GM23338 (cell line): ENCODE measurements around the gene ZFYVE21. TPM values are rescaled to one million over a fixed set of nuclear protein-coding genes. Genes with fewer than 3 reads are reported as not detected.

Experiments
- ATAC-seq: fragments of 200-7000 bp; cut with Tn5 transposase; 3 replicates; pipeline ENCODE4 v1.9.1; 2020
- DNase-seq: peaks from one replicate; pipeline ENCODE4 v3.0.0-alpha.2; 2015; ENCODE audit warnings: low spot score
- H2AFZ ChIP-seq: fragments of 200-600 bp; sonication (generic); 2 replicates; pipeline ENCODE4 v1.8.0; 2016; ENCODE audit warnings: antibody characterized with exemption, mild to moderate bottlenecking, moderate library complexity
- H3F3A ChIP-seq: fragments of 200-600 bp; sonication (generic); replicated peaks from 2 replicates; pipeline ENCODE4 v1.8.0; 2017; ENCODE audit warnings: antibody characterized with exemption, mixed run types, low read depth
- H3K27ac ChIP-seq: fragments of 200-600 bp; sonication (generic); 2 replicates; pipeline ENCODE4 v1.6.1; 2016; ENCODE audit warnings: low read depth
- H3K27me3 ChIP-seq: fragments of 200-600 bp; sonication (generic); 2 replicates; pipeline ENCODE4 v1.8.0; 2016; ENCODE audit warnings: mild to moderate bottlenecking, mixed run types, moderate library complexity; ENCODE audit not compliant: insufficient read depth
- H3K36me3 ChIP-seq: fragments of 200-600 bp; sonication (generic); 2 replicates; pipeline ENCODE4 v1.8.0; 2016; ENCODE audit warnings: mild to moderate bottlenecking; ENCODE audit not compliant: insufficient read depth
- H3K4me1 ChIP-seq: fragments of 200-600 bp; sonication (generic); 2 replicates; pipeline ENCODE4 v1.8.0; 2016; ENCODE audit warnings: mild to moderate bottlenecking, moderate library complexity; ENCODE audit not compliant: insufficient read depth
- H3K4me2 ChIP-seq: fragments of 200-600 bp; sonication (generic); 2 replicates; pipeline ENCODE4 v1.7.1; 2017; ENCODE audit warnings: mixed run types
- H3K4me3 ChIP-seq: fragments of 200-600 bp; sonication (generic); 2 replicates; pipeline ENCODE4 v1.6.1; 2016; ENCODE audit warnings: mixed run types
- H3K79me2 ChIP-seq: fragments of 200-600 bp; sonication (generic); replicated peaks from 2 replicates; pipeline ENCODE4 v1.8.0; 2017; ENCODE audit warnings: mild to moderate bottlenecking; ENCODE audit not compliant: insufficient read depth
- H3K9me2 ChIP-seq: fragments of 200-600 bp; sonication (generic); 2 replicates; pipeline ENCODE4 v1.8.0; 2017; ENCODE audit not compliant: insufficient read depth
- H4K20me1 ChIP-seq: fragments of 200-600 bp; sonication (generic); replicated peaks from 2 replicates; pipeline ENCODE4 v1.8.0; 2017; ENCODE audit warnings: mild to moderate bottlenecking; ENCODE audit not compliant: insufficient read depth
- H3K27ac Mint-ChIP-seq: 2 replicates; pipeline ENCODE4 v1.8.0; 2020; ENCODE audit warnings: inconsistent platforms, mild to moderate bottlenecking, moderate library complexity, mixed read lengths
- H3K27me3 Mint-ChIP-seq: 3 replicates; pipeline ENCODE4 v1.8.0; 2022; ENCODE audit warnings: low read depth, mild to moderate bottlenecking, moderate library complexity, mixed read lengths, inconsistent platforms; ENCODE audit not compliant: insufficient read depth, poor library complexity
- H3K36me3 Mint-ChIP-seq: 3 replicates; pipeline ENCODE4 v1.8.0; 2021; ENCODE audit warnings: low read depth, mild to moderate bottlenecking, inconsistent platforms, moderate library complexity, mixed read lengths
- H3K4me1 Mint-ChIP-seq: 3 replicates; pipeline ENCODE4 v1.8.0; 2020; ENCODE audit warnings: mild to moderate bottlenecking, inconsistent platforms, mixed read lengths
- H3K4me3 Mint-ChIP-seq: 3 replicates; pipeline ENCODE4 v1.8.0; 2021; ENCODE audit warnings: moderate library complexity, mild to moderate bottlenecking, inconsistent platforms, mixed read lengths
- H3K9me3 Mint-ChIP-seq: 3 replicates; pipeline ENCODE4 v1.8.0; 2020; ENCODE audit warnings: moderate library complexity, mild to moderate bottlenecking, inconsistent platforms, mixed read lengths
- CTCF ChIP-seq, 2 experiments: fragments of 200-600 bp in 1 of 2; sonication (generic) in 1 of 2; conservative IDR thresholded peaks; 2 replicates each; pipeline versions ENCODE4 v1.5.1 to v1.6.1; 2016 to 2017; ENCODE audit warnings: antibody characterized with exemption in 2 of 2, low read depth in 2 of 2, mild to moderate bottlenecking in 2 of 2, moderate library complexity in 1 of 2
- ETS1 ChIP-seq: IDR thresholded peaks from 2 replicates; pipeline ENCODE4 v1.6.1; 2016; ENCODE audit warnings: antibody characterized with exemption
- EZH2phosphoT487 ChIP-seq: fragments of 200-600 bp; sonication (generic); IDR thresholded peaks from one replicate; pipeline ENCODE4 v1.8.1; 2018; ENCODE audit warnings: antibody characterized with exemption; ENCODE audit not compliant: unreplicated experiment
- JUNB ChIP-seq: IDR thresholded peaks from one replicate; pipeline ENCODE4 v1.6.1; 2016; ENCODE audit warnings: antibody characterized with exemption; ENCODE audit not compliant: unreplicated experiment
- STAT1 ChIP-seq: IDR thresholded peaks from one replicate; pipeline ENCODE4 v1.6.1; 2016; ENCODE audit warnings: antibody characterized with exemption; ENCODE audit not compliant: unreplicated experiment
- ZNF114 ChIP-seq: fragments of 250-450 bp; sonication (Bioruptor Pico); IDR thresholded peaks from 2 replicates; pipeline ENCODE4 v1.5.0; 2020; ENCODE audit warnings: mild to moderate bottlenecking, moderate library complexity
- ZNF462 ChIP-seq: fragments of 250-450 bp; sonication (Bioruptor Pico); IDR thresholded peaks from 2 replicates; pipeline ENCODE4 v1.5.0; 2020; ENCODE audit warnings: mild to moderate bottlenecking, moderate library complexity
- polyA plus RNA-seq: library from polyadenylated mRNA; unstranded; fragments of >200 nt; fragmentation: Nextera tagmentation; extraction: Ambion mirVana; gene quantifications from 2 replicates; pipeline ENCODE4 v1.2.1, GENCODE V29; 2016
- total RNA-seq: library from RNA; depleted of rRNA; stranded (reverse); fragments of >200 nt; shearing (Covaris generic); gene quantifications from 2 replicates; pipeline ENCODE4 v1.2.3, GENCODE V29; 2014

The ZFYVE21 gene
- total and polyA plus RNA-seq, 2 experiments from 2014 or later, result 88.0 to 89.6 TPM

GRCh38 chr14:103735022-103735421, 19.4 kb downstream of the ZFYVE21 start:
- H3K4me1 ChIP-seq, result no peaks in the 10 kb centered on the region
- no peak overlapping the region for H3K4me2 ChIP-seq
- no peaks in the 10 kb centered on the region for H3K9me3 Mint-ChIP-seq
- H4K20me1 ChIP-seq, result no peaks in the 10 kb centered on the region; the same call in 1 of the 2 replicates
- no peaks in the 10 kb centered on the region for H3K79me2 ChIP-seq
- no peak overlapping the region for H3K4me3 Mint-ChIP-seq
- DNase-seq (no peak), ATAC-seq (no peak)
- TF ChIP-seq ZNF114 (CRISPR knock-in tag) (no peak), EZH2phosphoT487 (no peak), ETS1 (no peak), CTCF (conservative IDR thresholded peaks at IDR 0.05; ENCODE audit: low read depth in 2 of 2) (no peak), STAT1 (no peak), ZNF462 (CRISPR knock-in tag) (no peak), JUNB (no peak)
- H3K9me2 ChIP-seq, result no peaks in the 10 kb centered on the region
- no peak overlapping the region for H2AFZ ChIP-seq
- no peak overlapping the region for H3K27ac ChIP-seq
- no peaks in the 10 kb centered on the region for H3F3A ChIP-seq
- peaks cover 7% of the 10 kb centered on the region for H3K4me1 Mint-ChIP-seq
- peak overlapping the region; percentile 62; the same call in 1 of the 2 replicates for H3K27ac Mint-ChIP-seq
- no peaks in the 10 kb centered on the region for H3K27me3 ChIP-seq
- H3K36me3 Mint-ChIP-seq, result peaks cover 16% of the 10 kb centered on the region
- H3K4me3 ChIP-seq, result no peak overlapping the region
- H3K36me3 ChIP-seq, result no peaks in the 10 kb centered on the region
- peaks cover 10% of the 10 kb centered on the region for H3K27me3 Mint-ChIP-seq
